Activated naive CD8-positive, alpha-beta T cell (primary cell): Measurements from ENCODE around the gene ARRDC5.
A peak's percentile ranks its signal among the peaks of the same experiment; 100 is the strongest.
"Not testable (repeated sequence)": the region's sequence is repeated elsewhere in the genome, so short reads cannot be mapped to it uniquely, and the experiment has no call there.

ENCODE experiments used
- H3K27ac Mint-ChIP-seq: one replicate; pipeline ENCODE4 v1.8.0; 2021; ENCODE audit warnings: mixed read lengths
- H3K27me3 Mint-ChIP-seq: one replicate; pipeline ENCODE4 v1.8.0; 2021; ENCODE audit warnings: mixed read lengths
- H3K36me3 Mint-ChIP-seq: one replicate; pipeline ENCODE4 v1.8.0; 2021; ENCODE audit warnings: mixed read lengths
- H3K4me1 Mint-ChIP-seq: one replicate; pipeline ENCODE4 v1.8.0; 2021; ENCODE audit warnings: low read depth, mixed read lengths
- H3K4me3 Mint-ChIP-seq: one replicate; pipeline ENCODE4 v1.8.0; 2021; ENCODE audit warnings: mild to moderate bottlenecking, mixed read lengths
- H3K9me3 Mint-ChIP-seq: one replicate; pipeline ENCODE4 v1.8.0; 2021; ENCODE audit warnings: low read depth, mixed read lengths

ARRDC5 gene

GRCh38 chr19:4896372-4896771 lies 6.3 kb downstream of the ARRDC5 start:
- Mint-ChIP-seq H3K36me3 (no peaks in the 10 kb centered on the region), H3K4me3 (no peak overlapping the region), H3K27ac (no peak overlapping the region), H3K27me3 (no peaks in the 10 kb centered on the region), H3K4me1 (peaks cover 7% of the 10 kb centered on the region), H3K9me3 (no peaks in the 10 kb centered on the region)

GRCh38 chr19:4892962-4893361 lies 9.7 kb downstream of the ARRDC5 start:
- H3K4me1 Mint-ChIP-seq, H3K36me3 Mint-ChIP-seq, H3K9me3 Mint-ChIP-seq, H3K27ac Mint-ChIP-seq, H3K4me3 Mint-ChIP-seq, H3K27me3 Mint-ChIP-seq: not testable (repeated sequence)

GRCh38 chr19:4891066-4891465 lies 11.6 kb downstream of the ARRDC5 start:
- no peaks in the 10 kb centered on the region for H3K36me3 Mint-ChIP-seq
- peaks cover 4% of the 10 kb centered on the region for H3K4me1 Mint-ChIP-seq
- no peak overlapping the region for H3K4me3 Mint-ChIP-seq
- H3K9me3 Mint-ChIP-seq, result no peaks in the 10 kb centered on the region
- no peak overlapping the region for H3K27ac Mint-ChIP-seq
- H3K27me3 Mint-ChIP-seq, result no peaks in the 10 kb centered on the region

- Mint-ChIP-seq H3K27me3 (no peaks in the 10 kb centered on the region), H3K9me3 (no peaks in the 10 kb centered on the region), H3K36me3 (no peaks in the 10 kb centered on the region), H3K4me1 (no peaks in the 10 kb centered on the region), H3K4me3 (no peak overlapping the region), H3K27ac (no peak overlapping the region)
These were observed 13.5 kb downstream of the ARRDC5 start for GRCh38 chr19:4889034-4889815.

- not testable (repeated sequence) for H3K36me3 Mint-ChIP-seq, H3K27ac Mint-ChIP-seq, H3K4me3 Mint-ChIP-seq, H3K4me1 Mint-ChIP-seq, H3K27me3 Mint-ChIP-seq, H3K9me3 Mint-ChIP-seq
These were observed 14.9 kb downstream of the ARRDC5 start for GRCh38 chr19:4887803-4888202.

- not testable (repeated sequence) for H3K36me3 Mint-ChIP-seq, H3K9me3 Mint-ChIP-seq, H3K4me3 Mint-ChIP-seq, H3K27me3 Mint-ChIP-seq, H3K4me1 Mint-ChIP-seq, H3K27ac Mint-ChIP-seq
These were observed 17.7 kb downstream of the ARRDC5 start for GRCh38 chr19:4884993-4885392.

GRCh38 chr19:4882874-4883273 lies 19.8 kb downstream of the ARRDC5 start:
- H3K27ac Mint-ChIP-seq, H3K27me3 Mint-ChIP-seq, H3K4me3 Mint-ChIP-seq, H3K9me3 Mint-ChIP-seq, H3K36me3 Mint-ChIP-seq, H3K4me1 Mint-ChIP-seq: not testable (repeated sequence)

GRCh38 chr19:4879041-4879440 lies 23.7 kb downstream of the ARRDC5 start:
- H3K4me3 Mint-ChIP-seq, result peak overlapping the region; percentile 47
- H3K9me3 Mint-ChIP-seq, result no peaks in the 10 kb centered on the region
- H3K27ac Mint-ChIP-seq, result peak overlapping the region; percentile 54
- H3K4me1 Mint-ChIP-seq, result peaks cover 7% of the 10 kb centered on the region
- H3K27me3 Mint-ChIP-seq, result no peaks in the 10 kb centered on the region
- no peaks in the 10 kb centered on the region for H3K36me3 Mint-ChIP-seq

GRCh38 chr19:4878491-4878968 lies 24.2 kb downstream of the ARRDC5 start:
- no peaks in the 10 kb centered on the region for H3K27me3 Mint-ChIP-seq
- peak overlapping the region; percentile 47 for H3K4me3 Mint-ChIP-seq
- H3K27ac Mint-ChIP-seq, result peak overlapping the region; percentile 54
- H3K4me1 Mint-ChIP-seq, result peaks cover 7% of the 10 kb centered on the region
- H3K36me3 Mint-ChIP-seq, result no peaks in the 10 kb centered on the region
- no peaks in the 10 kb centered on the region for H3K9me3 Mint-ChIP-seq

- Mint-ChIP-seq H3K36me3 (no peaks in the 10 kb centered on the region), H3K4me1 (peaks cover 7% of the 10 kb centered on the region), H3K9me3 (no peaks in the 10 kb centered on the region), H3K27ac (no peak overlapping the region), H3K4me3 (no peak overlapping the region), H3K27me3 (no peaks in the 10 kb centered on the region)
These were observed 24.8 kb downstream of the ARRDC5 start for GRCh38 chr19:4877753-4878490.

GRCh38 chr19:4873930-4874329 lies 28.8 kb downstream of the ARRDC5 start:
- no peaks in the 10 kb centered on the region for H3K9me3 Mint-ChIP-seq
- H3K27me3 Mint-ChIP-seq, result no peaks in the 10 kb centered on the region
- no peak overlapping the region for H3K4me3 Mint-ChIP-seq
- H3K4me1 Mint-ChIP-seq, result peaks cover 12% of the 10 kb centered on the region
- no peaks in the 10 kb centered on the region for H3K36me3 Mint-ChIP-seq
- H3K27ac Mint-ChIP-seq, result no peak overlapping the region

GRCh38 chr19:4871711-4872110 lies 31.0 kb downstream of the ARRDC5 start:
- H3K36me3 Mint-ChIP-seq, result no peaks in the 10 kb centered on the region
- H3K27ac Mint-ChIP-seq, result no peak overlapping the region
- no peaks in the 10 kb centered on the region for H3K9me3 Mint-ChIP-seq
- H3K4me3 Mint-ChIP-seq, result no peak overlapping the region
- H3K4me1 Mint-ChIP-seq, result peaks cover 7% of the 10 kb centered on the region
- no peaks in the 10 kb centered on the region for H3K27me3 Mint-ChIP-seq

GRCh38 chr19:4870025-4870700 lies 32.5 kb downstream of the ARRDC5 start:
- Mint-ChIP-seq H3K27ac (no peak overlapping the region), H3K4me1 (peaks cover 10% of the 10 kb centered on the region), H3K36me3 (no peaks in the 10 kb centered on the region), H3K4me3 (no peak overlapping the region), H3K9me3 (no peaks in the 10 kb centered on the region), H3K27me3 (no peaks in the 10 kb centered on the region)

- Mint-ChIP-seq H3K4me3 (peak overlapping the region; percentile 79), H3K4me1 (peaks cover 10% of the 10 kb centered on the region), H3K27me3 (no peaks in the 10 kb centered on the region), H3K27ac (no peak overlapping the region), H3K36me3 (no peaks in the 10 kb centered on the region), H3K9me3 (no peaks in the 10 kb centered on the region)
These were observed 34.3 kb downstream of the ARRDC5 start for GRCh38 chr19:4868286-4868834.
